Amniotic epithelial cell (primary cell): ENCODE measurements around the gene SLC6A12.

Source experiments
- DNase-seq: peaks from one replicate; pipeline ENCODE4 v3.0.0-alpha.2; 2010; ENCODE audit warnings: low read depth

Gene SLC6A12

GRCh38 chr12:215116-215515 lies 1.2 kb upstream of the SLC6A12 start:
- no peak for DNase-seq

GRCh38 chr12:213527-213932 lies 427 bp downstream of the SLC6A12 start:
- no peak for DNase-seq

- DNase-seq: no peak
These were observed 1.0 kb downstream of the SLC6A12 start for GRCh38 chr12:212715-213526.

DNA sequence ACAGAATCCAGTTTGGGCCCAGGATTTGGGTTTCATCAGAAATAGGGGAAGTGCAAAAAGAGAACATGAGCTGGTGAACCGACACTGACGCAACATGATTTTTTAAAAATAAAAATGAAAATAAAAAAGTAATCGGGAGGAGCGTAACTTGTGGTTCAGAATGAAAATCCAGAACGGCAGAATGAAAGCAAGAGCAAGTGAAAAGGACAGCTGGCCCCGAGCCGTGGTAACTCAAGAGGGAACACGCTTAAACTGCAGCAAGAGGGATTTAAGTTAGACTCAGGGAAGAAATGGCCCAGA lies 1.6 kb downstream of the SLC6A12 start:
- no peak for DNase-seq

- no peak for DNase-seq
These were observed 2.1 kb downstream of the SLC6A12 start for GRCh38 chr12:211639-212414.

- DNase-seq: no peak
These were observed 2.9 kb downstream of the SLC6A12 start for GRCh38 chr12:211142-211465.

- no peak for DNase-seq
These were observed 3.4 kb downstream of the SLC6A12 start for GRCh38 chr12:210277-211141.

- DNase-seq: no peak
These were observed 4.1 kb downstream of the SLC6A12 start for GRCh38 chr12:209851-210250.

DNA sequence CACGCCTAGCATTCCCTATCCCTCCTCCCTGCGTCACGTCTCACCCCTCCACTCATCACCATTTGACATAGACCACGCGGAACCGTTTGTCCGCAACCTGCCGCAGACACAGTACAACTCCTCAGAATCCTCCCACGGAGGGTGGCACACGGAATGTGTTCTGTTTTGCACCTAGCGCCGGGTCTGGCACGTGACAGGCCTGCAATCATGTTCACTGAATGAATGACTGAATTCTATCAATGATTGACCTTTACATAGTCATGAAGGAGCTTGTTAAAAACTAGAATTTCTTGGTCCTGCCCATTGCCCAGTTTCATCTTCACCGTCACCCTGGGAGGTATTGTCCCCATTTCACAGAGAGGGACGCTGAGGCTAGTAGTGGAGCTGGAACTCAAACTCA lies 4.7 kb downstream of the SLC6A12 start:
- no peak for DNase-seq

GRCh38 chr12:208813-209212 lies 5.1 kb downstream of the SLC6A12 start:
- no peak for DNase-seq

DNA sequence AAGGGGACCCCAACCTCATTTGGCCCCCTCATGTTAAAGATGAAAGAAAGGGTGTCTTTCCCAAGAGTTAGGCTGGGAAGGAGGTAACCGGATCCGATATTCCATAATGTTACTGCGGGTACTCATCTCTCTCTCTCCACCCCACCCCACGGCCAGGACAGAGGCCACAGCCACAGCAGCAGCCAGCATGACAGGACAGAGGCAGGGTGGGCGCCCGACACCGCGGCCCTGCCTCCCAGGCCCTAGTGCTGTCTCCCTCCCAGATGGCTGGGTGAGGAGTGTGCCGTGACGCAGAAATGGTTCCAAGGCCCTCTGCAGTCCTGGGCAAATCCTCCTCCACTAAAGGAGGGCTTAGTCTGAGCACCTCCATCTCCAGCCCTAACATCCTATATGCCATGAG lies 6.2 kb downstream of the SLC6A12 start:
- no peak for DNase-seq

GRCh38 chr12:206746-207440 lies 7.1 kb downstream of the SLC6A12 start:
- DNase-seq: no peak

GRCh38 chr12:205026-205425 lies 8.9 kb downstream of the SLC6A12 start:
- no peak for DNase-seq

DNA sequence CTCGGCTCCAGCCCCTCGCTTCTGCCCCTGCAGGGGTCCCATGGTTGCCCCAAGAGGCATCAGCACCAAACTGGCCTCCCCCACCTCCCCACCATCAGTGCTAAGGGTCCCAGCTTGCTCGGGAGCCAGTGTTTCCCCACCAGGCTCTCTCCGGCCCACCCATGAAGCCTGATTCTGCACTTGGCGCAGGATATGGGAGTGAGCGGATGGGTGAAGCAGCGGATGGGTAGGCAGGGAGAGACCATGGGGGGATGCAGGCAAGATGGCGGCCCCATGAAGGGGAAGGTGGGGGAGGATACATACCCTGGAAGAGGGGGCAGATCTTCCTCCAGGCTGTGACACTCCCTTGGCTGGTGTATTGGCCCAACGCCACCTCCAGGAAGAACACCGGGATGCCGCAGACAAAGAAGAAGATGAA lies 9.7 kb downstream of the SLC6A12 start:
- no peak for DNase-seq

GRCh38 chr12:203462-204260 lies 10.3 kb downstream of the SLC6A12 start:
- DNase-seq: no peak

DNA sequence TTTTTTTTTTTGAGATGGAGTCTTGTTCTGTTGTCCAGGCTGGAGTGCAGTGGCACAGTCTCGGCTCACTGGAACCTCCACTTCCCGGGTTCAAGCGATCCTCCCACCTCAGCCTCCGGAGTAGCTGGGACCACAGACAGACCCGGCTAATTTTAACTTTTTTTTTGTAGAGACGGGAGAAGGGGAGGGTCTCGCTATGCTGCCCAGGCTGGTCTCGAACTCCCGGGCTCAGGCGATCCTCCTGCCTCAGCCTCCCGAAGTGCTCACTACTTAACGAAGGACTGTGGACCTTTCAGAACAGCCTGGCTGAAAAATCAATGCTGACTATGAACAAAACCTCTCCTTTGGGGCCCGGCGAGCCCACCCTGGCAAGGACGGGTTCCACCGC lies 10.9 kb downstream of the SLC6A12 start:
- no peak for DNase-seq

GRCh38 chr12:202081-202731 lies 11.8 kb downstream of the SLC6A12 start:
- no peak for DNase-seq

DNA sequence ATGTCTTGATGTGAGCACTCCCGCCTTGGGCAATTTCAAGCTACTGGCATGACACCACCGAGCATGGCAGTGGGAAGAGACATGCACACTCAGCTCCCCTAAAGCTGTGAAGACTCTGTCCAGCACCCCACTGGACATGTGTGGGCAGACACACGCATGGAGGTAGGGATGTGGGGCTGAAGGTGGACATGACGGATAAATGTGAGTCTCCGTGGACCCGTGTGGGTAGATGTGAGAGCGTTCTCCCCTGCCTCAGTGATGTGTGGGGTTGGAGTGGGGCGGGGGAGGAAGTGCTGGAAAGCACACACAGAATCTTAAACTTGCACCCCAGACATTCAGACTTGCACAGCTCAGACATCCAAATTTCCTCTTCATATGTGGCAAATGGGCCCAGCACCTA lies 12.6 kb downstream of the SLC6A12 start:
- no peak for DNase-seq

GRCh38 chr12:198705-199104 lies 15.3 kb downstream of the SLC6A12 start:
- no peak for DNase-seq

GRCh38 chr12:197911-198695 lies 15.9 kb downstream of the SLC6A12 start:
- no peak for DNase-seq
